Mucosa of descending colon (tissue), 3 donors: ENCODE measurements around the gene HMCN2. TPM values are rescaled to one million over a fixed set of nuclear protein-coding genes. Genes with fewer than 3 reads are reported as not detected.

Source experiments
- ATAC-seq: fragments of 200-7000 bp; cut with Tn5 transposase; one replicate; pipeline ENCODE4 v1.9.1; 2020; ENCODE audit warnings: mild to moderate bottlenecking, moderate library complexity
- DNase-seq, 3 donors: peaks; one replicate each; pipeline ENCODE4 v3.0.0-alpha.2; 2020
- H3K36me3 ChIP-seq: fragments of 200-600 bp; one replicate; pipeline ENCODE4 v1.8.0; 2021; ENCODE audit warnings: low read depth, mild to moderate bottlenecking
- H3K4me1 ChIP-seq: fragments of 200-600 bp; one replicate; pipeline ENCODE4 v1.8.0; 2021; ENCODE audit warnings: low read depth, mild to moderate bottlenecking
- H3K4me3 ChIP-seq: fragments of 200-600 bp; one replicate; pipeline ENCODE4 v1.8.0; 2021; ENCODE audit warnings: mild to moderate bottlenecking
- H3K9me3 ChIP-seq: fragments of 200-600 bp; one replicate; pipeline ENCODE4 v1.8.0; 2021; ENCODE audit warnings: mild to moderate bottlenecking
- CTCF ChIP-seq: fragments of 200-600 bp; IDR thresholded peaks from one replicate; pipeline ENCODE4 v1.8.0; 2022; ENCODE audit warnings: antibody characterized with exemption, mild to moderate bottlenecking
- intact Hi-C, 2 donors: fragments of 100-400 bp; cut with DNase I in 1 of 2; cut with micrococcal nuclease in 1 of 2; formaldehyde crosslinking; loops; one replicate each; pipeline versions ENCODE4 v1.11.0 to v1.11.1; 2022; cut with DNase I, micrococcal nuclease
- total RNA-seq, 3 donors: library from RNA; stranded (reverse); fragmentation: NEBNext Ultra II Directional in 2 of 3; extraction: Animal tissue kit (Norgen Biotek cat#: 25700) in 2 of 3; gene quantifications; one replicate each; pipeline versions ENCODE4 v1.2.1 to v1.2.4, GENCODE V29; 2021 to 2023
- donor health status: DM: no; HTN: no; CAD: no; lungs with moderate emphysema.
- donor health status: DM: no; HTN: no; CAD: no.
- donor health status: DM: no; HTN: yes; CAD: no.

HMCN2 gene
- total RNA-seq, 3 donors from 2014 or later: 28.1 to 40.5 (median 33.2) TPM

GRCh38 chr9:130476151-130476730, 210.7 kb downstream of the HMCN2 start:
- TF ChIP-seq CTCF: no peak
- H3K9me3 ChIP-seq: no peaks in the 10 kb centered on the region
- intact Hi-C loops: no loop called here
- no peak for ATAC-seq
- no peak for DNase-seq
- H3K4me1 ChIP-seq: no peaks in the 10 kb centered on the region
- H3K36me3 ChIP-seq: no peaks in the 10 kb centered on the region
- H3K4me3 ChIP-seq: no peak overlapping the region

GRCh38 chr9:130477564-130477963, 212.0 kb downstream of the HMCN2 start:
- intact Hi-C loops: no loop called here
- no peaks in the 10 kb centered on the region for H3K9me3 ChIP-seq
- no peak overlapping the region for H3K4me3 ChIP-seq
- H3K4me1 ChIP-seq: no peaks in the 10 kb centered on the region
- H3K36me3 ChIP-seq: no peaks in the 10 kb centered on the region
- TF ChIP-seq CTCF: no peak
- no peak for DNase-seq
- no peak for ATAC-seq

GRCh38 chr9:130478152-130478551, 212.6 kb downstream of the HMCN2 start:
- Histone ChIP-seq H3K9me3 (no peaks in the 10 kb centered on the region), H3K36me3 (no peaks in the 10 kb centered on the region), H3K4me1 (no peaks in the 10 kb centered on the region), H3K4me3 (no peak overlapping the region)
- no peak for ATAC-seq
- intact Hi-C loops: no loop called here
- DNase-seq: no peak
- TF ChIP-seq CTCF: no peak

GRCh38 chr9:130478736-130479575, 213.4 kb downstream of the HMCN2 start:
- Histone ChIP-seq H3K4me3 (no peak overlapping the region), H3K36me3 (no peaks in the 10 kb centered on the region), H3K9me3 (no peaks in the 10 kb centered on the region), H3K4me1 (no peaks in the 10 kb centered on the region)
- intact Hi-C loops: no loop called here
- no peak for ATAC-seq
- DNase-seq: no peak
- TF ChIP-seq CTCF: no peak

- no peak for TF ChIP-seq CTCF
- Histone ChIP-seq H3K4me3 (no peak overlapping the region), H3K9me3 (no peaks in the 10 kb centered on the region), H3K36me3 (no peaks in the 10 kb centered on the region), H3K4me1 (no peaks in the 10 kb centered on the region)
- intact Hi-C loops: no loop called here
- DNase-seq (no peak), ATAC-seq (no peak)
Measured at GRCh38 chr9:130479587-130479986, 214.0 kb downstream of the HMCN2 start.
